ENCODE measurements around the gene B4GALT3.

DNA sequence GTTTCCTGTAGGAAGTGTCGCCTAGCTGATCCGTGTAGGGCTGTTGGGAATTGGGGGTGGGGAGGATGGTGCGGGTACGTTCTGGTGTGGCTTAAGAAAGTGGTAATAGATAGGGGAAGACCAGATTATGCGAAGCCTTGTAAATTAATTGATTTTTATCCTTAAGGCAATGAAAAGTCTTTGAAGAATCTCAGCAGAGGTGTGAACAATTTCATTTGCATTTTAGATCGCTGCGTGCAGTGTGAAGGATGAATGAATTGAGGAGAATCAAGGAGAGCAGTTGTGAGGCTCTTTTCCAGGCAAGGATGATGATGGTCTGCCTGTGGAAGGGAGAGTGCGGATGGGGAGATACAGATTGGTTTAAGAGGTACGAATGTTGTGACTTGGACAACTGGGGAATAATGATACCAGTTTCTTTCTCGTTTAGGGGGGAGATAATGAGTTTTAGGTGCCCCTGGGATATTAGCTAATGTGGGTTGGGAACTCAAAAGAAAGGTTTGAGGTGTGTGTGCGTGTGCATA lies 44.0 kb downstream of the B4GALT3 start:
- TF ChIP-seq CTCF (conservative IDR thresholded peaks at IDR 0.05) (no peak), ZFX (IDR thresholded peaks at IDR 0.05) (no peak)
